Stimulated activated naive CD4-positive, alpha-beta T cell (primary cell): ENCODE results near the gene ZPBP2.

Experiments used
- DNase-seq, 6 experiments: peaks; one replicate each; lab custom pipeline; 2025; lab: John Stamatoyannopoulos, UW

ZPBP2 gene

GRCh38 chr17:39913989-39914388, 46.0 kb downstream of the ZPBP2 start:
- no peak for DNase-seq

- DNase-seq: no peak
These were observed 47.6 kb downstream of the ZPBP2 start for GRCh38 chr17:39915559-39915958.

GRCh38 chr17:39916918-39917317, 48.9 kb downstream of the ZPBP2 start:
- no peak for DNase-seq

GRCh38 chr17:39919087-39919683, 51.2 kb downstream of the ZPBP2 start:
- DNase-seq: no peak

GRCh38 chr17:39920218-39921210, 52.5 kb downstream of the ZPBP2 start:
- DNase-seq: peak in 2 of 6 experiments; percentile 23 to 24

GRCh38 chr17:39921323-39921722, 53.3 kb downstream of the ZPBP2 start:
- DNase-seq: no peak

- DNase-seq: no peak
These were observed 54.0 kb downstream of the ZPBP2 start for GRCh38 chr17:39922006-39922405.

- DNase-seq: no peak
These were observed 55.2 kb downstream of the ZPBP2 start for GRCh38 chr17:39923230-39923629.

GRCh38 chr17:39923836-39924690, 56.1 kb downstream of the ZPBP2 start:
- no peak for DNase-seq

GRCh38 chr17:39924691-39925055, 56.7 kb downstream of the ZPBP2 start:
- DNase-seq: no peak

- peak in 1 of 6 experiments; percentile 34 for DNase-seq
These were observed 57.5 kb downstream of the ZPBP2 start for GRCh38 chr17:39925282-39926134.

- no peak for DNase-seq
These were observed 58.2 kb downstream of the ZPBP2 start for GRCh38 chr17:39926135-39926587.

- DNase-seq: peak; percentile 53 to 77 (median 66)
These were observed 58.6 kb downstream of the ZPBP2 start for GRCh38 chr17:39926588-39927100.
